Measurements from ENCODE around the gene MMRN2.
"Not testable (repeated sequence)": the region's sequence is repeated elsewhere in the genome, so short reads cannot be mapped to it uniquely, and the experiment has no call there.

Gene MMRN2

DNA sequence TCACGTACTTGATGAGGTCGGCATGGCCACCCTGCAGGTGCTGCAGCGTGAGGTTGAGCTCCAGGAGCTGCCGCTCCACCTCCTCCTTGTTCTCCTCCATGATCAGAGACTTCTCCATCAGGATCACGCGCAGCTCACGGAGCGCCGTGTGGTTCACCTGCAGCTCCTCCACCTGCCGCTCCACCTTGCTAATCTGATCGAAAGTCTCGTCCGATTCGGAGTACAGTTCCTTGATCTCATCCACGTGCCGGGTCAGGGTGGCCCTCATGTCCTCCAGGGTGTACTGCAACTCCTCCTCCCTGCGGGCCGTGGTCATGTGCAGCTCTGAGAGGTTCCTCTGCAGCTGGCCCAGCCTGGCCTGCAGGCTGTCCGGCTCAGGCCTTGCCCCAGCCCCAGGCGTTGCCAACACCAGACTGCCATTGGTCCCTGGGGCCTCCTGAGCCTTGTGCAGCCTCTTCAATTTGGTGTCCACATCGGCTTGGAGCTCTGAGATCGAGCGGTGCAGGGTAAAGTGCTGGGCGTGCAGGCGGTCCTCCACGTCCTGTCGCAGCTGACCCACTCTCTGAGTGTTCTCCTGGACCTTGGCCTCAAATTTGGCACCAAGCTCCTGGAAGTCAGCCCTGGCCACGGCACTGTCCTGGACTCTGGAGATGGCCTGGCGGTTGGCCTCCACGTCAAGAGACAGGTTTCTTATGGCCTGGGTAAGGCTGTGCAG lies 13.9 kb downstream of the MMRN2 start:
- Histone ChIP-seq H3K36me3 (ENCODE audit: control insufficient read depth in 1 of 2, insufficient read depth in 2 of 2, low read length in 2 of 2) (no peaks in the 10 kb centered on the region), H3K27me3 (ENCODE audit: low read depth, low read length) (no peaks in the 10 kb centered on the region)

GRCh38 chr10:86942441-86943315 lies 14.7 kb downstream of the MMRN2 start:
- H3K4me3 ChIP-seq (ENCODE audit: low read depth in 1 of 2, low read length in 2 of 2), result peak overlapping the region in 1 of 2 donors; percentile 12
- no peak overlapping the region for H3K27ac ChIP-seq (ENCODE audit: low read length)
- H3K9me3 ChIP-seq (ENCODE audit: control insufficient read depth in 1 of 2, low read length in 2 of 2), result no peaks in the 10 kb centered on the region
- no peaks in the 10 kb centered on the region for H3K27me3 ChIP-seq (ENCODE audit: low read depth, low read length)
- H3K36me3 ChIP-seq (ENCODE audit: control insufficient read depth in 1 of 2, insufficient read depth in 2 of 2, low read length in 2 of 2), result no peaks in the 10 kb centered on the region
- H3K4me1 ChIP-seq (ENCODE audit: control insufficient read depth in 1 of 2, insufficient read depth in 2 of 2, low read length in 2 of 2), result peaks cover 0 to 30% of the 10 kb centered on the region in 2 donors

More for the DNA sequence above, 13.9 kb downstream of the MMRN2 start:
- Histone ChIP-seq H3K27ac (ENCODE audit: low read length) (no peak overlapping the region), H3K9me3 (ENCODE audit: control insufficient read depth in 1 of 2, low read length in 2 of 2) (no peaks in the 10 kb centered on the region), H3K4me1 (ENCODE audit: control insufficient read depth in 1 of 2, insufficient read depth in 2 of 2, low read length in 2 of 2) (peaks cover 0 to 30% of the 10 kb centered on the region in 2 donors), H3K4me3 (ENCODE audit: low read depth in 1 of 2, low read length in 2 of 2) (no peak overlapping the region)

- Histone ChIP-seq H3K4me1 (ENCODE audit: control insufficient read depth in 1 of 2, insufficient read depth in 2 of 2, low read length in 2 of 2) (peaks cover 0 to 30% of the 10 kb centered on the region in 2 donors), H3K27ac (ENCODE audit: low read length) (no peak overlapping the region), H3K4me3 (ENCODE audit: low read depth in 1 of 2, low read length in 2 of 2) (no peak overlapping the region), H3K27me3 (ENCODE audit: low read depth, low read length) (no peaks in the 10 kb centered on the region), H3K9me3 (ENCODE audit: control insufficient read depth in 1 of 2, low read length in 2 of 2) (no peaks in the 10 kb centered on the region), H3K36me3 (ENCODE audit: control insufficient read depth in 1 of 2, insufficient read depth in 2 of 2, low read length in 2 of 2) (peaks cover 0 to under 1% of the 10 kb centered on the region in 2 donors)
Observed at GRCh38 chr10:86941991-86942421, 15.4 kb downstream of the MMRN2 start.

DNA sequence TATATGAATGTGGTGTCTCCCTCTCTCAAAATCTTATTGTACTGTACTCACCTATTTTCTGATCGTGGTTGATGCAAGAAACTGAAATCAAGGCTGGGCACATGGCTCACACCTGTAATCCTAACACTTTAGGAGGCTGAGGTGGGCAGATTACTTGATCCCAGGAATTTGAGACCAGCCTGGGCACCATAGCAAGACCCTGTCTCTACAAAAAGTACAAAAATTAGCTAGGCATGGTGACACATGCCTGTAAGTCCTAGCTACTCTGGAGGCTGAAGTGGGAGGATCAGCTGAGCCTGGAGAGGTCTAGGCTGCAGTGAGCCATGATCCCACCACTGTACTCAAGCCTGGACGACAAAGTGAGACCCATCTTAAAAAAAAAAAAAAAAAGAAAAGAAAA lies 16.0 kb downstream of the MMRN2 start:
- H3K27me3 ChIP-seq (ENCODE audit: low read depth, low read length), result no peaks in the 10 kb centered on the region
- no peak overlapping the region for H3K4me3 ChIP-seq (ENCODE audit: low read depth in 1 of 2, low read length in 2 of 2)
- peaks cover 0 to 6% of the 10 kb centered on the region in 2 donors for H3K36me3 ChIP-seq (ENCODE audit: control insufficient read depth in 1 of 2, insufficient read depth in 2 of 2, low read length in 2 of 2)
- H3K4me1 ChIP-seq (ENCODE audit: control insufficient read depth in 1 of 2, insufficient read depth in 2 of 2, low read length in 2 of 2), result peaks cover 0 to 30% of the 10 kb centered on the region in 2 donors
- no peaks in the 10 kb centered on the region for H3K9me3 ChIP-seq (ENCODE audit: control insufficient read depth in 1 of 2, low read length in 2 of 2)
- H3K27ac ChIP-seq (ENCODE audit: low read length), result no peak overlapping the region

GRCh38 chr10:86940677-86941076 lies 16.7 kb downstream of the MMRN2 start:
- Histone ChIP-seq H3K27ac (ENCODE audit: low read length) (no peak overlapping the region), H3K4me1 (ENCODE audit: control insufficient read depth in 1 of 2, insufficient read depth in 2 of 2, low read length in 2 of 2) (peaks cover 0 to 25% of the 10 kb centered on the region in 2 donors), H3K36me3 (ENCODE audit: control insufficient read depth in 1 of 2, insufficient read depth in 2 of 2, low read length in 2 of 2) (peaks cover 0 to 8% of the 10 kb centered on the region in 2 donors), H3K27me3 (ENCODE audit: low read depth, low read length) (no peaks in the 10 kb centered on the region), H3K9me3 (ENCODE audit: control insufficient read depth in 1 of 2, low read length in 2 of 2) (no peaks in the 10 kb centered on the region), H3K4me3 (ENCODE audit: low read depth in 1 of 2, low read length in 2 of 2) (no peak overlapping the region)

- not testable (repeated sequence) for H3K4me3 ChIP-seq (ENCODE audit: low read depth in 1 of 2, low read length in 2 of 2); H3K27ac ChIP-seq (ENCODE audit: low read length); H3K27me3 ChIP-seq (ENCODE audit: low read depth, low read length); H3K36me3 ChIP-seq (ENCODE audit: control insufficient read depth in 1 of 2, insufficient read depth in 2 of 2, low read length in 2 of 2); H3K9me3 ChIP-seq (ENCODE audit: control insufficient read depth in 1 of 2, low read length in 2 of 2)
- peaks cover 0 to 19% of the 10 kb centered on the region in 2 donors for H3K4me1 ChIP-seq (ENCODE audit: control insufficient read depth in 1 of 2, insufficient read depth in 2 of 2, low read length in 2 of 2)
Observed at GRCh38 chr10:86940076-86940475, 17.3 kb downstream of the MMRN2 start.

- no peaks in the 10 kb centered on the region for H3K9me3 ChIP-seq (ENCODE audit: control insufficient read depth in 1 of 2, low read length in 2 of 2)
- H3K36me3 ChIP-seq (ENCODE audit: control insufficient read depth in 1 of 2, insufficient read depth in 2 of 2, low read length in 2 of 2), result peaks cover 3 to 11% of the 10 kb centered on the region in 2 donors
- peaks cover 0 to 14% of the 10 kb centered on the region in 2 donors for H3K4me1 ChIP-seq (ENCODE audit: control insufficient read depth in 1 of 2, insufficient read depth in 2 of 2, low read length in 2 of 2)
- no peak overlapping the region for H3K4me3 ChIP-seq (ENCODE audit: low read depth in 1 of 2, low read length in 2 of 2)
- no peak overlapping the region for H3K27ac ChIP-seq (ENCODE audit: low read length)
- no peaks in the 10 kb centered on the region for H3K27me3 ChIP-seq (ENCODE audit: low read depth, low read length)
Observed at GRCh38 chr10:86938260-86938659, 19.2 kb downstream of the MMRN2 start.

DNA sequence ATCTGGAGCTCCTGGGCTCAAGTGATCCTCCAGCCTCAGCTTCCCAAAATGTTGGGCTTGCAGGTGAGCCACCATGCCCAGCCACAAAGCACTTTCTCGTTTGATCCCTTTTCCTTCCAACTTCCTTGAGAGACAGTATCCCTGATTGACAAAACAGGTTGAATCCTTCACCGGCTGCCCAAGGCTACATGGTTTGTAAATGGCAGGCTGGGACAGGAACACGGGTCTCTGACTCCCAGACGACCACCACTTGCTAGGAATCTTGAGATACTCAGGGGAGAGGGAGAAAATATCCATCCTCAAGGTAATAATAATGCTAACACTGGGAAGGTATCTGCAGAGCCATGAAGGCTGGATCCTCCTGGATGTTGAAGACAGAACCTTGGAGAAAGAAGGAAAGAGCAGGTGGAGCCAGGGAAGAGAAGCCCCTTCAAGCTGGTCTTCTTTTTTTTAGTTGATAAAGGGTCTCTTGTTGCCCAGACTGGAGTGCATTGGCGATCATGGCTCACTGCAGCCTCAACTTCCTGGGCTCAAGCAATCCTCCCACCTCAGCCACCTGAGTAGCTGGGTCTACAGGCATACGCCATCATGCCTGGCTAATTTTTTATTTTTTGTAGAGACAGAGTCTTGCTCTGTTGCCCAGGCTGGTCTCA lies 19.8 kb downstream of the MMRN2 start:
- Histone ChIP-seq H3K4me3 (ENCODE audit: low read depth in 1 of 2, low read length in 2 of 2) (no peak overlapping the region), H3K36me3 (ENCODE audit: control insufficient read depth in 1 of 2, insufficient read depth in 2 of 2, low read length in 2 of 2) (peaks cover 3 to 11% of the 10 kb centered on the region in 2 donors), H3K27me3 (ENCODE audit: low read depth, low read length) (no peaks in the 10 kb centered on the region), H3K4me1 (ENCODE audit: control insufficient read depth in 1 of 2, insufficient read depth in 2 of 2, low read length in 2 of 2) (peaks cover 0 to 8% of the 10 kb centered on the region in 2 donors), H3K9me3 (ENCODE audit: control insufficient read depth in 1 of 2, low read length in 2 of 2) (no peaks in the 10 kb centered on the region), H3K27ac (ENCODE audit: low read length) (no peak overlapping the region)

- no peak overlapping the region for H3K4me3 ChIP-seq (ENCODE audit: low read depth in 1 of 2, low read length in 2 of 2)
- peaks cover 0 to under 1% of the 10 kb centered on the region in 2 donors for H3K4me1 ChIP-seq (ENCODE audit: control insufficient read depth in 1 of 2, insufficient read depth in 2 of 2, low read length in 2 of 2)
- peaks cover 5 to 11% of the 10 kb centered on the region in 2 donors for H3K36me3 ChIP-seq (ENCODE audit: control insufficient read depth in 1 of 2, insufficient read depth in 2 of 2, low read length in 2 of 2)
- no peaks in the 10 kb centered on the region for H3K9me3 ChIP-seq (ENCODE audit: control insufficient read depth in 1 of 2, low read length in 2 of 2)
- H3K27ac ChIP-seq (ENCODE audit: low read length), result no peak overlapping the region
- H3K27me3 ChIP-seq (ENCODE audit: low read depth, low read length), result no peaks in the 10 kb centered on the region
Observed at GRCh38 chr10:86936661-86937501, 20.5 kb downstream of the MMRN2 start.

DNA sequence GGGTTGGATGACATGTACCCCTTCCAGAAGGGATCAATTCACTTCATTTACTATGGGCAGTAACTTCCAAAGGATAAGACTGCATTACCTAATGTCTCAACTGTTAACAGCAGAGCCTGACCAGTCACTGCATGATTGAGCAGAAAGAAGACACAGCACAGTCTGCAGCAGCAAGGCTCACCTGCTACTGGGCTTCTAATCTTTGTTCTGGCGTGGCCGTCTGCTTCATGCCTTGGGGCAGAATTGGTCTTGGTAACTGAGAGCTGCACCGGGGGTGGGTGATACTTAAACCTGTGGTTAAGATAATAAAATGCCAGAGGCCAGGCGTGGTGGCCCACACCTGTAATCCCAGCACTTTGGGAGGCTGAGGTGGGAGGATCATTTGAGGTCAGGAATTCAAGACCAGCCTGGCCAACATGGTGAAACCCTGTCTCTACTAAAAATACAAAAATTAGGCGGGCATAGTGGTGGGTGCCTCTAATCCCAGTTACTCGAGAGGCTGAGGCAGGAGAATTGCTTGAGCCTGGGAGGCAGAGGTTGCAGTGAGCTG lies 23.2 kb downstream of the MMRN2 start:
- not testable (repeated sequence) for H3K9me3 ChIP-seq (ENCODE audit: control insufficient read depth in 1 of 2, low read length in 2 of 2); H3K4me3 ChIP-seq (ENCODE audit: low read depth in 1 of 2, low read length in 2 of 2); H3K4me1 ChIP-seq (ENCODE audit: control insufficient read depth in 1 of 2, insufficient read depth in 2 of 2, low read length in 2 of 2); H3K27ac ChIP-seq (ENCODE audit: low read length); H3K27me3 ChIP-seq (ENCODE audit: low read depth, low read length)
- H3K36me3 ChIP-seq (ENCODE audit: control insufficient read depth in 1 of 2, insufficient read depth in 2 of 2, low read length in 2 of 2), result peaks cover 6 to 15% of the 10 kb centered on the region in 2 donors
